AG10803 (cell line): ENCODE results near the gene F2.

Source experiments
- DNase-seq: peaks from one replicate; pipeline ENCODE4 v3.0.0; 2010; ENCODE audit warnings: low read depth
- H3K4me3 ChIP-seq: 2 replicates; pipeline ENCODE4 v1.5.1; 2011; ENCODE audit warnings: mild to moderate bottlenecking, low read length, control low read depth
- CTCF ChIP-seq: conservative IDR thresholded peaks from 2 replicates; pipeline ENCODE4 v1.5.1; 2011; ENCODE audit warnings: mild to moderate bottlenecking, low read length, control low read depth, inconsistent platforms

F2 gene

GRCh38 chr11:46743693-46744339, 24.8 kb downstream of the F2 start:
- no peak overlapping the region for H3K4me3 ChIP-seq
- DNase-seq: no peak
- no peak for TF ChIP-seq CTCF

- TF ChIP-seq CTCF: no peak
- H3K4me3 ChIP-seq: no peak overlapping the region
- no peak for DNase-seq
These were observed 26.3 kb downstream of the F2 start for GRCh38 chr11:46745328-46745727.

GRCh38 chr11:46745995-46746394, 27.0 kb downstream of the F2 start:
- DNase-seq: no peak
- no peak for TF ChIP-seq CTCF
- H3K4me3 ChIP-seq: no peak overlapping the region

- no peak overlapping the region for H3K4me3 ChIP-seq
- no peak for DNase-seq
- no peak for TF ChIP-seq CTCF
These were observed 28.1 kb downstream of the F2 start for GRCh38 chr11:46747150-46747549.

- H3K4me3 ChIP-seq: no peak overlapping the region
- DNase-seq: no peak
- no peak for TF ChIP-seq CTCF
These were observed 36.9 kb downstream of the F2 start for GRCh38 chr11:46755962-46756361.

GRCh38 chr11:46759196-46759595, 40.2 kb downstream of the F2 start:
- no peak overlapping the region for H3K4me3 ChIP-seq
- no peak for DNase-seq
- no peak for TF ChIP-seq CTCF

- H3K4me3 ChIP-seq: no peak overlapping the region
- no peak for DNase-seq
- no peak for TF ChIP-seq CTCF
These were observed 41.6 kb downstream of the F2 start for GRCh38 chr11:46760429-46761128.
